Measurements from ENCODE around the gene ISG15.
"Not testable (repeated sequence)": the region's sequence is repeated elsewhere in the genome, so short reads cannot be mapped to it uniquely, and the experiment has no call there.

The ISG15 gene

GRCh38 chr1:1013922-1014648 is 788 bp downstream of the ISG15 start:
- DNase-seq = no peak

GRCh38 chr1:1014799-1015681 is 1.7 kb downstream of the ISG15 start:
- no peak for DNase-seq

- not testable (repeated sequence) for DNase-seq
These were observed 4.4 kb downstream of the ISG15 start for GRCh38 chr1:1017397-1018320.

GRCh38 chr1:1018321-1018685 is 5.0 kb downstream of the ISG15 start:
- not testable (repeated sequence) for DNase-seq

- DNase-seq = peak; percentile 67
These were observed 6.1 kb downstream of the ISG15 start for GRCh38 chr1:1019122-1019999.

GRCh38 chr1:1020000-1020404 is 6.7 kb downstream of the ISG15 start, which contains the start of gene AGRN:
Gene AGRN, plus strand, starts transcription at chr1:1020120. Its CDS starts 53 bp downstream, at chr1:1020173.
- DNase-seq = no peak

- peak; percentile 41 for DNase-seq
These were observed 7.2 kb downstream of the ISG15 start for GRCh38 chr1:1020415-1021009.

- DNase-seq = no peak
These were observed 8.0 kb downstream of the ISG15 start for GRCh38 chr1:1021010-1021919.

GRCh38 chr1:1021920-1022259 is 8.6 kb downstream of the ISG15 start:
- no peak for DNase-seq

- no peak for DNase-seq
These were observed 9.2 kb downstream of the ISG15 start for GRCh38 chr1:1022302-1023009.

GRCh38 chr1:1023700-1024099 is 10.4 kb downstream of the ISG15 start:
- DNase-seq = no peak

- no peak for DNase-seq
These were observed 11.0 kb downstream of the ISG15 start for GRCh38 chr1:1024149-1024770.

- no peak for DNase-seq
These were observed 11.7 kb downstream of the ISG15 start for GRCh38 chr1:1024771-1025699.

- DNase-seq = no peak
These were observed 12.4 kb downstream of the ISG15 start for GRCh38 chr1:1025730-1026129.

GRCh38 chr1:1026599-1027413 is 13.5 kb downstream of the ISG15 start:
- no peak for DNase-seq

GRCh38 chr1:1027791-1028190 is 14.5 kb downstream of the ISG15 start:
- DNase-seq = no peak

Data from activated T-cell treated with anti-CD3 and anti-CD28 coated beads for 4 hours (primary cell).